ENCODE data around the gene GPX1. TPM values are rescaled to one million over a fixed set of nuclear protein-coding genes. Genes with fewer than 3 reads are reported as not detected.
"Not testable (repeated sequence)": the region's sequence is repeated elsewhere in the genome, so short reads cannot be mapped to it uniquely, and the experiment has no call there.

GPX1 gene
- 10 to 100 TPM; 86.4 to 90.6 TPM for total RNA-seq

DNA sequence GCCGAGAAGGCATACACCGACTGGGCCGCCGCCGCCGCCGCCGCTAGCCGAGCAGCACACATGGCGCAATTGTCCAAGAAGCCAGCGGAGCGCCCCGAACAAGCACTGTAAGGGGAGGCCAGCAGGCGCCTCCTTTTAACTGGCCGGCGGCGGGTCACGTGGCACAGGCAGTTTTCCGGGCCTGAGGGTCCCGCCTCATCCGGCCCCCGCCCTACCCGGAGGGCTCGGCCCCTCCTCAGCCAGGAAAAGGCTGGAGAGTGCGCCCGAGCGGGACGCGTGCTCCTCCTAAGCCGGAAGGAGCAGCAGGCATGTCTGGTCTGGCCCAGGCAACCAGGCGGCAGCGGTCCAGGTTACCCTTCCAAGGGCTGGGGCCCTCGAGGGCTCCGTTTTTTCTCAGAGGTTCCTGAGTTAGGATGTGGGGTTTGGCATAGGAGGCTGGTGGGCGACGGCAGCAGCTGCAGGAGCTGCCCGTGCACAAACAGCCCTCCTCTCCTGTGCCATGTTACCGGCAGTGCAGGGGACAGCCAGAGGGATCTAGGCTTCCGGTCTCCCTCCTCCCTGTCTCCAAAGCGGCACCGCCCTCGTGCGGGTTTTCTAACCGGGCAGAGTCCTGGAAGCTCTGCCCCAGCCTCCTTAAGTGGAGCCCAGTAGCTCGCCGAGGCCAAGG lies at the start of gene GPX1:
Gene GPX1, minus strand, starts transcription at position 137 of the 667 bp plus-strand sequence. Its CDS starts 75 bp downstream, at position 62.
- Mint-ChIP-seq H3K36me3 (peaks cover 46% of the 10 kb centered on the region), H3K27ac (peak within 1 kb of the TSS; percentile 87), H3K4me1 (peaks cover 26% of the 10 kb centered on the region), H3K4me3 (peak within 1 kb of the TSS; percentile 89), H3K9me3 (no peaks in the 10 kb centered on the region), H3K27me3 (no peaks in the 10 kb centered on the region)
- peak; percentile 87 for DNase-seq
- POLR2A ChIA-PET: interaction anchor here (1.0 to 3.4 kb wide), 6 partner anchors 16 to 91 kb away, joined by 3 to 46 read pairs (median 5); partner anchors contain the start of genes RHOA, TCTA and USP4
- peak; percentile 87 for ATAC-seq (ENCODE audit: low read depth)

DNA sequence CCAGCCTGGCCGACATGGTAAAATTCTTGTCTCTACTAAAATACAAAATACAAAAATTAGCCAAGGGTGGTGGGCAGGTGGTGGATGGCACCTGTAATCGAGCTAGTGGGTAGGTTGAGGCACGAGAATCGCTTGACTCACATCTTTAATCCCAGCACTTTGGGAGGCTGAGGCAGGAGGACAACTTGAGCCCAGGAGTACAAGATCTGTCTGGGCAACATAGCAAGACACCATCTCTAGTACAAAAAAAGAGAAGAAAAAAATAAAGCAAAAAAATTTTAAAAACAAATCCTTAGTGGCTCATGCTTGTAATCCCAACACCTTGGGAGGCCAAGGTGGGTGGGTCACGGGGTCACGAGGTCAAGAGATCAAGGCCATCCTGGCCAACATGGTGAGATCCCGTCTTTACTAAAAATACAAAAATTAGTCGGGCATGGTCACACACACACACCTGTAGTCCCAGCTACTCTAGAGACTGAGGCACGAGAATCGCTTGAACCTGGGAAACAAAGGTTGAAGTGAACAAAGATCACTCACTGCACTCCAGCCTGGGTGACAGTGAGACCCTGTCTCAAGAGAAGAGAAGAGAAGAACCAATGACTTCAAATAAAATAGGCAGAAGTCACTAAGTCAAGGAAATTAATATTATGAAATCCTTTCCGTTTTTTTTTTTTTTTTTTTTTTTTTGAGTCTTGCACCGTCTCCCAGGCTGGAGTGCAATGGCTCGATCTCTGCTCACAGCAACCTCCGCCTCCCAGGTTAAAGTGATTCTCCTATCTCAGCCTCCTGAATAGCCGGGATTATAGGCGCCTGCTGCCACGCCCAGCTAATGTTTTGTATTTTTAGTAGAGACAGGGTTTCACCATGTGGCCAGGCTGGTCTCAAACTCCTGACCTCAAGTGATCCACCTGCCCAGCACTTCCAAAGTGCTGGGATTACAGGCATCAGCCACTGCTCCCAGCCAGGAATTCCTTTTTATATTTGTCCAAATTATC lies 48.7 kb upstream of the GPX1 start:
- Mint-ChIP-seq H3K27me3 (no peaks in the 10 kb centered on the region), H3K27ac (peak overlapping the region; percentile 49), H3K36me3 (peaks cover 20% of the 10 kb centered on the region), H3K4me3 (peak overlapping the region; percentile 47), H3K9me3 (no peaks in the 10 kb centered on the region), H3K4me1 (peaks cover 29% of the 10 kb centered on the region)
- DNase-seq (no peak), ATAC-seq (ENCODE audit: low read depth) (no peak)
- POLR2A ChIA-PET: no interaction called here

DNA sequence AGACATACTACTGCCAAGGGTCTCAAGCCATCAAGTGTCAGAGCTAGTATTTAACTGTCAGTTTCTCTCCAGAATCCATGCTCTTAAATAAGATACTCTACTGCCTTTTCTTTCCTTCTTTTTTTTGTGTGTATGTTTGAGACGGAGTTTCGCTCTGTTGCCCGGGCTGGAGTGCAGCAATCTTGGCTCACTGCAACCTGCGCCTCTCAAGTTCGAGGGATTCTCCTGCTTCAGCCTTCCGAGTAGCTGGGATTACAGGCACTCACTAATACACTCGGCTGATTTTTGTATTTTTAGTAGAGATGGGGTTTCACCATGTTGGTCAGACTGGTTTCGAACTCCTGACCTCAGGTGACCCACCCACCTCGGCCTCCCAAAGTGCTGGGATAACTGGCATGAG lies 47.4 kb upstream of the GPX1 start:
- not testable (repeated sequence) for ATAC-seq (ENCODE audit: low read depth); H3K27me3 Mint-ChIP-seq; H3K9me3 Mint-ChIP-seq; H3K4me3 Mint-ChIP-seq; DNase-seq; H3K27ac Mint-ChIP-seq
- POLR2A ChIA-PET: interaction anchor here (0.8 to 1.0 kb wide), 2 partner anchors 64 to 66 kb away, joined by 4 to 6 read pairs; partner anchors contain the start of gene USP4
- peaks cover 33% of the 10 kb centered on the region for H3K4me1 Mint-ChIP-seq
- peaks cover 22% of the 10 kb centered on the region for H3K36me3 Mint-ChIP-seq

DNA sequence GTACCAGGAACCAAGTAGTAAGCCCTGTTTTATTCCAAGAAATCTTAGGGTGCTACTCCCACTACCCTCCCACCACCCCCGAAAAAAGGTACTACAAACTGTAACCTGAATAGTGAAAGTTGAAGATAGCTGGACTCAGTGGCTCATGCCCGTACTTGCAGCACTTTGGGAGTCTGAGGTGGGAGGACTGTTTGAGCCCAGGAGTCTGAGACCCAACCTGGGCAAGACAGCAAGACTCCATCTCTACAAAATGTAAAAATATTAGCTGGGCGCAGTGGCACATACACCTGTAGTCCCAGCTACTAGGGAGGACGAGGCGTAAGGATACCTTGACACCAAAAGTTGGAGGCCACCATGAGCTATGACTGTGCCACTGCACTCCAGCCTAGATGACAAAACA lies 45.7 kb upstream of the GPX1 start:
- DNase-seq: no peak
- no peak overlapping the region for H3K27ac Mint-ChIP-seq
- H3K9me3 Mint-ChIP-seq: no peaks in the 10 kb centered on the region
- H3K27me3 Mint-ChIP-seq: no peaks in the 10 kb centered on the region
- peaks cover 30% of the 10 kb centered on the region for H3K36me3 Mint-ChIP-seq
- POLR2A ChIA-PET: no interaction called here
- H3K4me3 Mint-ChIP-seq: no peak overlapping the region
- H3K4me1 Mint-ChIP-seq: peaks cover 32% of the 10 kb centered on the region
- no peak for ATAC-seq (ENCODE audit: low read depth)

DNA sequence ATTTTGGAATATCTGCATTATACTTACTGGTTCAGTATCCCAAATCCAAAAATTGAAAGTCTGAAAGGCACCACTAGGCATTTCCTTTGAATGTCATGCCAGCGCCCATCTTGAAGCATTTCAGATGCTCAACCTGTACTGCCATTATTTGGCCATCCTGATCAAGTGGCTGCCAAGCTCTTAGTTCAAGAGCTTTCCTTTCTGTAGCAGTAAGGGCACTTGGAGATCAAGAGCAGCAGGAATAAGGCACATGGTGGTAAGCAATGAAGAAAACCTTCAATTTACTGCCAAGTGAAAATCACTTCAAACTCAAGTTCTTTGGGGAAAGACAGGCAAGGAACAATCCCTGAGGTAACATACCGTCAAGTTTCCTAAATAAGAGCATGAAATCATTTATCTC lies 43.6 kb upstream of the GPX1 start:
- H3K4me3 Mint-ChIP-seq: no peak overlapping the region
- peaks cover 36% of the 10 kb centered on the region for H3K36me3 Mint-ChIP-seq
- H3K4me1 Mint-ChIP-seq: peaks cover 30% of the 10 kb centered on the region
- no peaks in the 10 kb centered on the region for H3K27me3 Mint-ChIP-seq
- POLR2A ChIA-PET: no interaction called here
- no peak for DNase-seq
- ATAC-seq (ENCODE audit: low read depth): no peak
- no peak overlapping the region for H3K27ac Mint-ChIP-seq
- no peaks in the 10 kb centered on the region for H3K9me3 Mint-ChIP-seq

DNA sequence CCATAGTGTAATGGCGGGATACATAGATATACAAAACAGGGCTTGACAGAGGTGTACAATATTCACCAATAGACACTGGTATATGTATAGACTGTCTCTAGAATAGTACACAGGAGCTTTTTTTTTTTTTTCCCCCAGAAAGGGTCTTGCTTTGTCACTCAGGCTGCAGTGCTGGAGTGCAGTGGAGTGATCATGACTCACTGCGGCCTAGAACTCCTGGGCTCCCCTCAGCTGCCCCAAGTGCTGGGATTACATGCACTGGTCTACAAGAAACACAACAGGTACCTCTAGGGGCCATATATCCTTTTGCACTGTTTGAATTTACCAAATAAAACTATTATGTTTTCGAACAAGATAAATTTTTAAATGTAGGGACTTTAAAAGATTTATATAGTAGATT lies 41.3 kb upstream of the GPX1 start:
- Mint-ChIP-seq H3K4me1 (peaks cover 38% of the 10 kb centered on the region), H3K4me3 (no peak overlapping the region), H3K27me3 (no peaks in the 10 kb centered on the region), H3K27ac (no peak overlapping the region), H3K36me3 (peaks cover 43% of the 10 kb centered on the region), H3K9me3 (no peaks in the 10 kb centered on the region)
- POLR2A ChIA-PET: no interaction called here
- ATAC-seq (ENCODE audit: low read depth) (no peak), DNase-seq (no peak)

DNA sequence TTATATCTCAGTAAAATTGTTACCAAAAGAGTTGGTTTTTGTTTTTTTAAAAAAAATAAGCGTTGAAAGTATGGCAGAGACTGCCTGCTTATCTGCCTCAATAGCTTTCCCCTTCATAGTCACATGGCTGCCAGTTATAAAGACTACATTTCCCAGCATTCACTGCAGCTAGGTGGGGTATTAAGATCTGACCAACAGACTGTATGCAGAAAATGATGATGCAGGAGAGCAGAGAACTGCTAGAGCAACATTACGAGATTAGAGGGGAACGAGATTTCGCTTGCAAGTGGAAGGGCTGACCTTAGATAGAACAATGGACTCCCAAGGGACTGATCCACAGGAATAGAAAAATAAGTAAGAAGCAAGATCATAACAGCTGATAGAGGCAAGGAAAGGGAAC lies 39.3 kb upstream of the GPX1 start:
- Mint-ChIP-seq H3K9me3 (no peaks in the 10 kb centered on the region), H3K27ac (peak overlapping the region; percentile 45), H3K4me1 (peaks cover 45% of the 10 kb centered on the region), H3K27me3 (no peaks in the 10 kb centered on the region), H3K4me3 (no peak overlapping the region), H3K36me3 (peaks cover 48% of the 10 kb centered on the region)
- DNase-seq (no peak), ATAC-seq (ENCODE audit: low read depth) (no peak)
- POLR2A ChIA-PET: no interaction called here

DNA sequence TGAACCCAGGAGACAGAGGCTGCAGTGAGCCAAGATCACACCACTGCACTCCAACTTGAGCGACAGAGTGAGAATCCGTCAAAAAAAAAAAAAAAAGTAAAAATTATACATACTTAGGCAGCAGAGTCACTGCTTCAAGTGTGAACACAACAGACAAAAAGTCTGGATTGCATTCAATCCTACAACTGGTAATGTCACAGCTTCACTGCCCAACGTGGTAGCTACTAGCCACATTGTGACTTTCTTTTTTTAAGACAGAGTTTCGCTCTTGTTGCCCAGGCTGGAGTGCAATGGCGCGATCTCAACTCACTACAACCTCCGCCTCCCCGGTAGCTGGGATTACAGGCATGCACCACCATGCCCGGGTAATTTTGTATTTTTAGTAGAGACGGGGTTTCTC lies 33.2 kb upstream of the GPX1 start:
- Mint-ChIP-seq H3K36me3 (peaks cover 33% of the 10 kb centered on the region), H3K4me1 (peaks cover 28% of the 10 kb centered on the region)
- H3K27me3 Mint-ChIP-seq; H3K4me3 Mint-ChIP-seq; ATAC-seq (ENCODE audit: low read depth); DNase-seq; H3K9me3 Mint-ChIP-seq; H3K27ac Mint-ChIP-seq; POLR2A ChIA-PET: not testable (repeated sequence)

DNA sequence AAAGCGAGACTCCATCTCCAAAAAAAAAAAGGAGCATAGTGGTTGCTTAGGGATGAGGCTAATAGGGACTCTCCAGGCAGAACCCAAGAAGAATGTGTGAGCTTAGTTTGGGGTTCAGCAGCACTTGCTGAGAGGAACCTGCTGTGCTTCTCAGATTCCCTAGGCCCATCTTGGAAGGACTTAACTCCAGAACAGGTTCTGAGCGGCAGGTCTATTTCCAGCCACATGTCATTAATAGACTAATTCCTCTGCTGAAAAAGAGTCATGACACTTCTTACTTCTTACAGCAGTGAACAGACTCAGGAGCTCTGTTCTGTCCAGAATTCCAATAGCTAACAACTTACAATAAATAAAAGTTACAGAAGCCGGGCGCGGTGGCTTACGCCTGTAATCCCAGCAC lies 31.1 kb upstream of the GPX1 start:
- Mint-ChIP-seq H3K27me3 (no peaks in the 10 kb centered on the region), H3K27ac (no peak overlapping the region)

DNA sequence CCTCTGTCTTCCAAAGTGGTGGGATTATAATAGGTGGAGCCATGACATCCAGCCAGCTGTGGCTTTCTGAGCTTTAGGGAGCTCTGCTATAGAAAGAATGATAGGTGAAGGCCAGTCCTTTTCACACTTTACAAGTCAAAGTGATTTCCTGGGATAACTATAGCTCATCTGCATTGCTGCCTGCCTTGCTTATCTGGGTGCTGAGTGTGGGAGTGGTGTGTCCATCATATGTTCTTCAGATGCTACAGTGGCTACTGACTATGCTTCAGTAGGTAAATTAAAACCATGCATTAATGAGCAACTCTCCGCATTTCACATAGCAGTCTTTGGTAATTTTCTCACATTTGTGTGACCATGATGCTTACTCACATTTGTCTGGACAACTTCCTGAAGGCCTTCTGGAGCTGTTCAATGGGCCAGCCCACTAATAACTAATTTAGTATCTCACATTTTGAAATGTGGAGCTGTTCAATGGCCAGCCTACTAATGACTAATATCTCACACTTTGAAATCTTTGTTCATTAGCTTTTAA lies 30.2 kb upstream of the GPX1 start:
- peaks cover 19% of the 10 kb centered on the region for H3K4me1 Mint-ChIP-seq
- H3K36me3 Mint-ChIP-seq: peaks cover 26% of the 10 kb centered on the region
- POLR2A ChIA-PET: no interaction called here
- H3K27ac Mint-ChIP-seq: no peak overlapping the region
- no peak overlapping the region for H3K4me3 Mint-ChIP-seq
- H3K9me3 Mint-ChIP-seq: no peaks in the 10 kb centered on the region
- no peaks in the 10 kb centered on the region for H3K27me3 Mint-ChIP-seq
- ATAC-seq (ENCODE audit: low read depth) (no peak), DNase-seq (no peak)

More for the DNA sequence above, 31.1 kb upstream of the GPX1 start:
- DNase-seq (no peak), ATAC-seq (ENCODE audit: low read depth) (no peak)
- POLR2A ChIA-PET: no interaction called here
- Mint-ChIP-seq H3K36me3 (peaks cover 22% of the 10 kb centered on the region), H3K4me1 (peaks cover 19% of the 10 kb centered on the region), H3K9me3 (no peaks in the 10 kb centered on the region), H3K4me3 (no peak overlapping the region)

DNA sequence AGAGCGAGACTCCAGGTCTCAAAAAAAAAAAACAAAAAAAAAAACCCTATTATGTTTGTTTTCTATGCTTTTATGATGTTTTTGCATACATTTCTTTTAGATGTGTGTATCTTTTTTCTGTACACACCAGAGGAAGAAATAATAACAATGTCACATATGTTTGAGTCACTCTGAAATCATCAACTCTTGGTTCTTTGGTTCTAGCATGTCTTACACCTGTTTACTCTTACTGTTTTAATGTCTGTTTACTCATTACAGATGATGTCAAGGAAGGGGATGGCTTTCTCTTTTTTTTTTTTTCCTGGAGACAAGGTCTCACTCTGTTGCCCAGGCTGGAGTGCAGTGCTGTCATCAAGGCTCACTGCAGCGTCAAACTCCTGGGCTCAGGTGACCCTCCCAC lies 29.6 kb upstream of the GPX1 start:
- Mint-ChIP-seq H3K9me3 (no peaks in the 10 kb centered on the region), H3K4me3 (no peak overlapping the region), H3K36me3 (peaks cover 28% of the 10 kb centered on the region), H3K27ac (no peak overlapping the region), H3K4me1 (peaks cover 15% of the 10 kb centered on the region), H3K27me3 (no peaks in the 10 kb centered on the region)
- POLR2A ChIA-PET: no interaction called here
- ATAC-seq (ENCODE audit: low read depth): no peak
- DNase-seq: no peak

DNA sequence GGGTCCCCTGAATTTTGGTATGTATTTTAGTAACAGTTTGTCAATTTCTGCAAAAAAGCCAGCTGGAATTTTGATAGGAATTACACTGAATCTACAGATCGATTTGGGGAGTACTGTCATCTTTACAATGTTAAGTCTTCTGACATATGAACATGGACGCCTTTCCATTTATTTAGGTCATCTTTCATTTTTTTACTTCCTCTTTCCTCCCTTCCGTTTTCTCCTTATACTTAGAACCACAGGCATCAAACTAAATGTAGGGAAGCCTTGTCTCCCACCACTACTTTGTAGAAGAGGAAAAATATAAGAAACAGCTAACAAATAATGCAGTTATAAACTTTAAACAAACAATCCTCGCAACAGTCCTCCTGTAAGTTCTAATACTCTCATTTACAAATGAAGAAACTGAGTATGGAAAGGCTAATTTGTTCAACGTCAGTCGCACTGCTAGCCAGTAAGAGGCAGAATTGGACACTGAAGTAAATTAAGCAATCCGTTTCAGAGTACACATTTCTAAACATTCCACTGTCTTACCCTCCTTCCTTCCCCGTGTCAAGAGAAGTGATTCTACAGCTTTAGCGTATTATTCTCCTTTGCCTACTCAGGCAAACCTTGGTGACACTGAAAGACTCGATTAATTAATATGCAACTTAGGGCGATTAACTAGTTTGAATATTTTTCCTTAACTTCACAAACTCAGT lies 28.1 kb upstream of the GPX1 start:
- POLR2A ChIA-PET: no interaction called here

DNA sequence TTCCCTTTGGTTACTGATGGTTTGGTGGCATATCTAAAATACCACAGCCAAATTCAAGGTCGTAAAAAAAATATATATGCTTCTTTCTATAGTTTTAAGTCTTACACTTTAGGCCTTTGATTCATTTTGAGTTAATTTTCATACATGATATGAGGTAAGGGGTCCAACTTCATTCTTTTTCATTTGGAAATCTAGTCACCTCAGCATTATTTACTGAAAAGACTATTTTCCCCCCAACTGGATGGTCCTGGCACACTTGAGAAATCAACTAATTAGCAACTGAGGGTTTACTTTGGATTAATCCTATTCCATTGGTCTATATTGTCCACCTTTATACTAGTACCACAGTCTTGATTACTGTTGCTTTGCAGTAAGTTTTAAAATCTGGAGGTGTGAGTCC lies 27.5 kb upstream of the GPX1 start:
- ATAC-seq (ENCODE audit: low read depth) (no peak), DNase-seq (no peak)
- H3K4me1 Mint-ChIP-seq: peaks cover 13% of the 10 kb centered on the region
- H3K36me3 Mint-ChIP-seq: peaks cover 26% of the 10 kb centered on the region
- no peak overlapping the region for H3K27ac Mint-ChIP-seq
- H3K9me3 Mint-ChIP-seq: no peaks in the 10 kb centered on the region
- H3K27me3 Mint-ChIP-seq: no peaks in the 10 kb centered on the region
- POLR2A ChIA-PET: no interaction called here
- H3K4me3 Mint-ChIP-seq: no peak overlapping the region

More for the DNA sequence above, 28.1 kb upstream of the GPX1 start:
- Mint-ChIP-seq H3K9me3 (no peaks in the 10 kb centered on the region), H3K27me3 (no peaks in the 10 kb centered on the region), H3K36me3 (peaks cover 26% of the 10 kb centered on the region), H3K27ac (no peak overlapping the region), H3K4me3 (no peak overlapping the region), H3K4me1 (peaks cover 13% of the 10 kb centered on the region)
- ATAC-seq (ENCODE audit: low read depth): no peak
- DNase-seq: no peak
